CD4-positive, alpha-beta T cell treated with Interferon gamma for 1 hour (primary cell): ENCODE measurements around the gene CD9.

Experiments used
- DNase-seq: peaks from one replicate; pipeline ENCODE4 v3.0.0-alpha.2; 2020

Gene CD9

DNA sequence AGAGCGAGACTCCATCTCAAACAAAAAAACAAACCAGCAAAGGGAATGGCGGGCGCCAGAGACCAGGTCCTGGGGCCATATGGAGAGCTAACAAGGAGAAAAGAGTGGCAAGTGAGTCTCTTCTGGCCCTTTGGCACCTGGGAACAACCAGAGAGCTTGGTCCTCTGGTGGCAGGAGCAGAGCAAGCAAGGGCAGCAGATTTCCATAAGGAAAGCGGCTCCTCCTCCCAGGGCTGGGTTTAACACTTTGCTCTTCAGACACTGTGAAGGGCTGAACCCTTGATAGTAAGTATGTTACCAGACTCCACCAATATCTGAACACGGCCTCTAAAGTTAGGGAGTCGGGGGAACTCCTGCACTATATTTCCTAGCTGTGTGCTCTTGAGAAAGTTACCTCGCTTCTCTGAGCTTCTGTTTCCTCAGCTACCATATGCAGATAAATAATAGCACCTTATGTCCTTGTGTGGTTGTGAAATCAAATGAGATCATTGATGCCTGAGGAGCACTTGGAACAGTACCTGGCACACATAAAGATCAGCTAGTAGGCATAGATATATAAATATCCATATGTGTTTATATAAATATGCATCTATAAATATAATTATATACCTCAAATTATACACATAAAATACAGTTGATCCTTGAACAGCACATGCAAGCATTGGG is 76.9 kb downstream of the CD9 start:
- DNase-seq = no peak

DNA sequence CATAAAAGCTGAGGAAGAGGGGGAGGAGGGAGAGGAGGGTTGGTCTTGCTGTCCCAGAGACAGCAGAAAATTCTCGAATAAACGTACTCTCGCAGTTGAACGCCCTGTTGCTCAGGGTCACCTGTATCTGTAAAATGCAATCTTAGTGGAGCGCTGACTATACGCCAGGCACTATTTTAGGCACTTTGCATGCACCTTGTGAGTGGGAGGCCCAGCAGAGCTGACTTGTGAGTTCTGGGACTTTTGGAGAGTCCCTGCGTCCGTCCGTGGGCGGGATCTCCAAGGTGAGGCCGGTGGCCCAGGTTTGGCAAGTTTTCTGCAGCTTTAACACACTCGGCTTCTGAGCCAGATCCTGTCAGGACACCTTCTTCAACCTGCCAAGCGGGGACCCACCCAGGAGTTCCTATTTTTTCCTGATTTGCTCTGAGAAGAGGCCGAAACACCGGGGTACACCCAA is 77.8 kb downstream of the CD9 start:
- no peak for DNase-seq

- peak; percentile 80 for DNase-seq
These were observed 78.4 kb downstream of the CD9 start for GRCh38 chr12:6278439-6279255.

DNA sequence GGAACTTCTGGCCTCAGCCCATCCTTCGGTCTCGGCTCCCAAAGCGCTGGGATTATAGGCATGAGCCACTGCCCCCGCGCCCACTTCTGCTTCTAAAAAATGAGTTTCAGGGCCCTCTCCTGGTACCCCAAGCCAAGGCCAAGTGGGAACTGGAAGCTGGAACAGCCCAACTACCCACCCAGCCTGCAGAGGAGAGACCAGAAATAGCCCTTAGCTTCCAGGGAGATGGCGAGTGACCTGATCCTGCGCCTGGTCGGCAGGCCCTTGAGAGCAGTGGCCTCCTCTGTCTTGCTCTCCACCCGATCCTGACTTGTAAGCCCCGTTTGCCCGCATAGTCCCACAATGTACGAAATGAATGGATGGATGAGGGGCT is 79.0 kb downstream of the CD9 start:
- DNase-seq = no peak

GRCh38 chr12:6279631-6280030 is 79.4 kb downstream of the CD9 start:
- DNase-seq = no peak

GRCh38 chr12:6280053-6280469 is 79.9 kb downstream of the CD9 start:
- DNase-seq = no peak

DNA sequence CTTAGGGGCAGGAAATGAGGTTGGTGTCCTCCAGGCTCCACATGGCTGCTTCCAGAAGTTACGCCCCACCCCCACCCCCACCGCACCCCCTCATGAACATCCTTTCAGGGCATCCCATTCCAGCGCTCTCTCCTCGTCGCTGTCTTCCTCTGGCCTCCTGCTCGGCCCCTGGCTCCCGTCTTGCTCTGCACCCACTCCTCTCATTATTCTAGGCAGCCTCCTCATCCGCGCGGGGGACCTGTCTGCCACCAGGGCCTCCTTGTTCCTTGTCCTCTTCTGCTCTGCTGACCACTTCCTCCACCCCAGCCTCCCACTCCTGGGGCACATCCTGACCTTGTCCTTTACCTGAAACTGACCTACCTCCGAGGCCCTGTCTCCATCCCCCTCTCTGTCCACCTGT is 80.5 kb downstream of the CD9 start:
- DNase-seq = no peak

DNA sequence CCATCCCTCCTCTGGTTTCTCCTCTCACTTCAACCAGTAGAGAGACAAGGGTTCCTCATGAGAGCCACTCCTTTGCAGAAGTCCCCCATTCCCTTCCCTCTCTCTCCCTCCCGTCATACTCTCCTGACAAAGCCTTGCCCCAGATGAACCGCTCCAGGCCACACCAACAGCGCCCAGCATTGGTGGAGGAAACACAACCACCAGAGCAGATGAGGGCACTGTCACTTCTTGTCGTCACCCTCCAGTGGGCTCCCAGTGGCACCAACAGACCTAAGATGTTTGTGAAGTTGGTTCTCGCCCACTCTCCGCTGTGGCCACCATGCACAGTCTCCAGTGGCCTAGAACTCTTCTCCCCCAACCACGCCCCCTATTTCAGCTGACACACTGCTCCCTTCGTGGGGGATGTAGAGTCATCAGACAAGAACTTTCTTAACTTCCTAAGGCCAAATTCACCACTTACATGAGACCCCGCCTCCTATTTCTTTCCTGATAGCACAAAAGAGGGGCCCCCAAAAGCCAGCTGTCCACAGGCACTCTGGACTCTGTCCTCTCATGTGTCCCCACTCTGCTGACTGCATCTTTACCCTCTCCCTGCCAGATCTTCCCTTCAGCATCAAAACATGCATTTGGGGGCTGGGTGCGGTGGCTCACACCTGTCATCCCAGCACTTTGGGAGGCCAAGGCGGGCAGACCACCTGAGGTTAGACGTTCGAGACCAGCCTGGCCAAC is 81.0 kb downstream of the CD9 start:
- DNase-seq = no peak

- no peak for DNase-seq
These were observed 82.2 kb downstream of the CD9 start for GRCh38 chr12:6282453-6282840.

DNA sequence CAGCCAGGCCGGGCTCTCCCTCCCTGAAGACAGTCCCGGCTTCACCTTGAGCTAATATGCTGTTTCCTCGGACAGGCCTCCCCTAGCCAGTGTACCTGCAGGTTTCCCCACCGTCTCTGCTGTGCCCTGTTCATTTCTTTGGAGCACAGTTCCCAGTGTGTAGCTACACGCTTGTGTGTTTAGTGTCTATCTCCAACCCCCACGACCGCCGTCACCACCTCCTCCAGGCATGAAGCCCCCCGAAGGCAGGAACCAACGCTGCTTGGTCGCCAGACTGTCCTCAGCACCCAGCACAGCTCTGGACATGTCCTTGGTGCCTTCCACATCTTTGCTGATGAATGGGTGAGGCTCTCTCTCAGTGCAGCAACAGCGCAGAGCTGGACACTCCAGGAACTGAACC is 84.1 kb downstream of the CD9 start:
- DNase-seq = no peak

DNA sequence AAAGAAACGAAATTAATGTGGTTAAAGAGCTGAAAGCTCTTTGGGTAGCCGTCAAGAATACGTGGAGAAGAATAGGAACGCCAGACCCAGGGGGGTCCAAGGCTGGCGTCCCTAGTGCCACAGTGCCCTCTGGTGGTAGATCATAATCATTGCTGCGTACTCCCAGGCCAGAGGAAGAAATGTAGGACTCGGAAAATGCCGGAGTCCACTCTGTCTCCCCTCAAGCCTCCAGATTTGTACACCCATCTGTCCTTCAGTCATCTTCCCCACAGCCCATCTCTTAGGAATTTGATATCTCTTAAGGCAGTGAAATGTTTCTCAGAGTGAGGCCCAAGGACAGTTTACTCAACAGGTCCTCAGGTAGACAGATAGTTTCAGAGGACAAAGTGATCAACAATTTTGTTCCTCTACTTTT is 84.9 kb downstream of the CD9 start:
- DNase-seq = peak; percentile 47

GRCh38 chr12:6285532-6286306 is 85.5 kb downstream of the CD9 start:
- DNase-seq = no peak
